Measurements from ENCODE around the gene MRTFA. TPM values are rescaled to one million over a fixed set of nuclear protein-coding genes. Genes with fewer than 3 reads are reported as not detected.
A peak's percentile ranks its signal among the peaks of the same experiment; 100 is the strongest.

MRTFA gene
- total and polyA plus RNA-seq, 3 donors from 2014 or later, result 59.5 to 162 (median 158) TPM

DNA sequence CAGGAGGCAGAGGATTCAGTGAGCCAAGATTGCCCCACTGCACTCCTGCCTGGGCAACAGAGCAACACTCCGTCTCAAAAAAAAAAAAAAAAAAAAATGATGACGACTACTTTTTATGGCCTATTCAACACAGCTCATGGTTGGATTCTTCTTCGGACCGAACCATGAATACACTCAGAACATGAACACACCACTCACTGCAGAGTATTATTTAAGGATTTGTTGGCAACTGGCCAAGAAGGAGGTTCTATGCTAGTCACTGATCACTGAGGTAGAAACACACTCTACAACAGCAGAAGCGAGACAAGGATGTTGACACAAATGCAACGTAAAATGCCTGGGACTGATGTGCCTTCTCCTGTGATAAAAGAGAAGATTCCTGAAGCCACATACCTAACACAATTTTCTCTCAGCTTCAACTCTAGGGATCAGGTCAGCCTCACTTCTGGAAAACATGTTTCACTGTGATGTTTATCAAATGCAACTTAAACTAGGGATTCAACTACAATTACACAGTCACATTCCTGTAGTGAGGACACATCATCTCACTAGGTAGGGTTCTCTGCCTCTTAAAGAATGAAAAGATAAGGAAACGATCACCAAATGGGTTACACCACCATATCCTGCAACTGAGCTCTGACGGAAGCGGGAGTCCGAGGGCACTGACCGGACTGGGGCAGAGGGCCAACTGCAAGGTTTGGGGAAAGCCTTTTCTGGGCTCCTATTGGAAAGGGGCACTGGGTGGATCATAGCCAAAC, 183.6 kb downstream of the MRTFA start:
- no peak overlapping the region for H3K27ac ChIP-seq
- intact Hi-C loops (cut with DNase I; ENCODE audit: low total_unique reads), result no loop called here

DNA sequence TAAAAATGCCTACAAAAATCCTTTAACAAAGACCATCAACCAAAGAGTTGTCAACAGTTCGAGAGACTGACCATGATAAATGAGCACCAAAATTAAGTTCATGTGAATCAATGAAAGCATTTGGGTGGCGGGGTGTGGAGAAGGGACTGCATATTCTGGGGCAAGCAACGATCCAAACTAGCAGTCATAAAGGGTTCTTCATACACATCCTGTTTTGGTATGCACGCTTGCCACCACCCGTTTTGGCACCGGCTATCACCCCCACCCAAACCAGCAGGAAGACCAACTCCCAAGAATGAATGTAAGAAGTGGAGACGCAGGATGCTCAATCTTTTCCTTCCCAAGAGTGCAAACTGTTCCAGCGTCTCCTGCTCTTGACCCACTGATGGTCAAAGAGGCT, 185.3 kb downstream of the MRTFA start:
- intact Hi-C loops (cut with DNase I; ENCODE audit: low total_unique reads), result no loop called here
- no peak for TF ChIP-seq POLR2A (IDR thresholded peaks at IDR 0.05)
- TF ChIP-seq, protein P1, sequence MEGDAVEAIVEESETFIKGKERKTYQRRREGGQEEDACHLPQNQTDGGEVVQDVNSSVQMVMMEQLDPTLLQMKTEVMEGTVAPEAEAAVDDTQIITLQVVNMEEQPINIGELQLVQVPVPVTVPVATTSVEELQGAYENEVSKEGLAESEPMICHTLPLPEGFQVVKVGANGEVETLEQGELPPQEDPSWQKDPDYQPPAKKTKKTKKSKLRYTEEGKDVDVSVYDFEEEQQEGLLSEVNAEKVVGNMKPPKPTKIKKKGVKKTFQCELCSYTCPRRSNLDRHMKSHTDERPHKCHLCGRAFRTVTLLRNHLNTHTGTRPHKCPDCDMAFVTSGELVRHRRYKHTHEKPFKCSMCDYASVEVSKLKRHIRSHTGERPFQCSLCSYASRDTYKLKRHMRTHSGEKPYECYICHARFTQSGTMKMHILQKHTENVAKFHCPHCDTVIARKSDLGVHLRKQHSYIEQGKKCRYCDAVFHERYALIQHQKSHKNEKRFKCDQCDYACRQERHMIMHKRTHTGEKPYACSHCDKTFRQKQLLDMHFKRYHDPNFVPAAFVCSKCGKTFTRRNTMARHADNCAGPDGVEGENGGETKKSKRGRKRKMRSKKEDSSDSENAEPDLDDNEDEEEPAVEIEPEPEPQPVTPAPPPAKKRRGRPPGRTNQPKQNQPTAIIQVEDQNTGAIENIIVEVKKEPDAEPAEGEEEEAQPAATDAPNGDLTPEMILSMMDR (IDR thresholded peaks at IDR 0.05), result no peak
- Histone ChIP-seq H3K27ac (no peak overlapping the region), H3K27me3 (no peaks in the 10 kb centered on the region), H3K4me1 (peaks cover 6% of the 10 kb centered on the region), H3K36me3 (ENCODE audit: low read depth, missing control alignments) (no peaks in the 10 kb centered on the region), H3K9me3 (no peaks in the 10 kb centered on the region), H3K4me3 (no peak overlapping the region)
- no peak for DNase-seq
- WGBS, 2 donors, result 83 to 86% methylated on average over 8 of the region's 8 CpGs

More for the DNA sequence above, 183.6 kb downstream of the MRTFA start:
- no peak for DNase-seq
- no peak overlapping the region for H3K4me3 ChIP-seq
- H3K36me3 ChIP-seq (ENCODE audit: low read depth, missing control alignments), result no peaks in the 10 kb centered on the region
- H3K9me3 ChIP-seq, result no peaks in the 10 kb centered on the region
- TF ChIP-seq POLR2A (IDR thresholded peaks at IDR 0.05), result no peak
- TF ChIP-seq, protein P1 (IDR thresholded peaks at IDR 0.05), result no peak
- H3K4me1 ChIP-seq, result peaks cover 6% of the 10 kb centered on the region
- 83 to 85% methylated on average over 11 of the region's 11 CpGs for WGBS, 2 donors
- no peaks in the 10 kb centered on the region for H3K27me3 ChIP-seq

DNA sequence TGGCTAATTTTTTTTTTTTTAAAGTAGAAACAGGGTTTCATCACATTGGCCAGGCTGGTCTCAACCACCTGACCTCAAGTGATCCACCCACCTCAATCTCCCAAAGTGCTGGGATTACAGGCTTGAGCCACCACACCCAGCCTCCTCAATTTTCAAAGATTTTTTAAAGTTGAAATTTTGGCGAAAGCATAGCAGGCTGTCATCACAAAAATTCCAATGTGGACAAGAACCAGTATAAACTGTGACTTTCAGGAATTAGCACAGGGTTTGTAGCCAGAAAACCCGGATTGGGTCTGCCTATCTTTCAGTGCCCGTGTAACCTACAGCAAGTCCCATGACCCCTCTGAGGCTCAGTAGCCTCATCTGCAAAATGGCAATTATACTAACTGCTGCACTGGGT, 185.9 kb downstream of the MRTFA start:
- Histone ChIP-seq H3K27ac (no peak overlapping the region), H3K36me3 (ENCODE audit: low read depth, missing control alignments) (no peaks in the 10 kb centered on the region), H3K27me3 (no peaks in the 10 kb centered on the region), H3K4me1 (peaks cover 6% of the 10 kb centered on the region), H3K4me3 (no peak overlapping the region), H3K9me3 (no peaks in the 10 kb centered on the region)
- no peak for DNase-seq
- 70 to 84% methylated on average over 3 of the region's 3 CpGs for WGBS, 2 donors
- intact Hi-C loops (cut with DNase I; ENCODE audit: low total_unique reads), result no loop called here
- TF ChIP-seq, protein P1 (IDR thresholded peaks at IDR 0.05), result no peak
- no peak for TF ChIP-seq POLR2A (IDR thresholded peaks at IDR 0.05)

DNA sequence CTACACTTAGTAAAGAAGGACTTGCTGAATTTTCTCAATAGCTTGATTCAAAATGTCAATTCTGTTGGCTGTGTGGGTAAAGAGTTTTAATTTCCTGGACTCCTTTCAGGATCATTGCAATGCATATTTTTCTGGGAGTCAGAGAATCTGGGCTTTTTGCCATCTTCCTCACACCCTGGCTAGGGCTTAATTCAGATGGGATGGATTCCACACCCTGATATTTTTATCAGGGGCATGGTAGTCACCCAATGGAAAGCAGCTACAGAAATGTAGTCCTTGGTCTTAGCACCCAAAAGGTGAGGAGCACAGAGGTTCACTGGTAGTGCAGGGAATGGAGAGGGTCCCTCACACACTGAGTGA, 186.9 kb downstream of the MRTFA start:
- TF ChIP-seq POLR2A (IDR thresholded peaks at IDR 0.05), result no peak
- TF ChIP-seq, protein P1 (IDR thresholded peaks at IDR 0.05), result no peak
- Histone ChIP-seq H3K36me3 (ENCODE audit: low read depth, missing control alignments) (no peaks in the 10 kb centered on the region), H3K9me3 (no peaks in the 10 kb centered on the region), H3K27me3 (no peaks in the 10 kb centered on the region), H3K4me3 (no peak overlapping the region), H3K4me1 (peaks cover 6% of the 10 kb centered on the region), H3K27ac (no peak overlapping the region)
- intact Hi-C loops (cut with DNase I; ENCODE audit: low total_unique reads), result no loop called here
- DNase-seq, result no peak

DNA sequence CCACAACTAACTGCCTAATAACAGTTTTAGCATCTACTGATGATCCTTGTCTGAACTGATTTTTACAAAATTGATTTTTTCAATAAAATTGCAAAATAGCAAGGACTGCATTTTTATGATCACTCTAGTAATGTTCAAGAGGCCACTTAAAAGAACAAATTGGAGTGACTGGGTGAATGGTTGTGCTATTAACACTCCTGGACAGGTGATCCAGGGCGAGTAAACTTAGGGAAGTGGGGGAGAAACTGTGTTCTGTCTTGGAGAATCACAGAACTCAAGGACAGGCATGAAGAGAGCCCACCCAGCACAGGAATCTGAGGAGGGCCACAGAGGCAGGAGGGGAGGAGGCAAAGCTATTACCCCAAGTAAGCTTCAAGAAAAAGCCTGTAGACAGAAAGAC, 190.3 kb downstream of the MRTFA start:
- no peak overlapping the region for H3K4me3 ChIP-seq
- H3K36me3 ChIP-seq (ENCODE audit: low read depth, missing control alignments), result no peaks in the 10 kb centered on the region
- no peaks in the 10 kb centered on the region for H3K27me3 ChIP-seq
- no peak overlapping the region for H3K27ac ChIP-seq
- intact Hi-C loops (cut with DNase I; ENCODE audit: low total_unique reads), result no loop called here
- H3K4me1 ChIP-seq, result no peaks in the 10 kb centered on the region
- no peak for TF ChIP-seq POLR2A (IDR thresholded peaks at IDR 0.05)
- TF ChIP-seq, protein P1 (IDR thresholded peaks at IDR 0.05), result no peak
- no peaks in the 10 kb centered on the region for H3K9me3 ChIP-seq
- peak; percentile 4 for DNase-seq
- 88% methylated on average over 1 of the region's 1 CpG for WGBS, 2 donors
